HepG2 (cell line): ENCODE data around the gene SRSF1. TPM values are rescaled to one million over a fixed set of nuclear protein-coding genes. Genes with fewer than 3 reads are reported as not detected.
A peak's percentile ranks its signal among the peaks of the same experiment; 100 is the strongest.

ENCODE experiments used
- ARHGAP35 ChIP-seq: sonication (generic); formaldehyde crosslinking; IDR thresholded peaks from 2 replicates; pipeline ENCODE4 v1.9.0; 2022; ENCODE audit warnings: mild to moderate bottlenecking, inconsistent platforms, moderate library complexity, missing genetic modification reagents, borderline replicate concordance
- CENPBD1 ChIP-seq: sonication (generic); formaldehyde crosslinking; IDR thresholded peaks from 2 replicates; pipeline ENCODE4 v1.8.0; 2022; ENCODE audit warnings: missing genetic modification reagents, low read depth, mild to moderate bottlenecking, borderline replicate concordance
- DMTF1 ChIP-seq: sonication (generic); formaldehyde crosslinking; IDR thresholded peaks from 2 replicates; pipeline ENCODE4 v1.4.0; 2020; ENCODE audit warnings: mild to moderate bottlenecking, missing genetic modification reagents
- KLF13 ChIP-seq: sonication (generic); formaldehyde crosslinking; IDR thresholded peaks from 2 replicates; pipeline ENCODE4 v1.4.0; 2020; ENCODE audit warnings: mild to moderate bottlenecking, missing genetic modification reagents
- PRDM10 ChIP-seq: sonication (generic); formaldehyde crosslinking; IDR thresholded peaks from 2 replicates; pipeline ENCODE4 v1.4.0; 2020; ENCODE audit warnings: low read depth, missing genetic modification reagents
- TCF12 ChIP-seq, 2 experiments: fragments of 450-650 bp in 1 of 2; sonication (generic) in 1 of 2; formaldehyde crosslinking in 1 of 2; IDR thresholded peaks; 2 replicates each; pipeline versions ENCODE4 v1.6.1 to v1.8.0; 2017 to 2022; ENCODE audit warnings: antibody characterized with exemption in 1 of 2, mild to moderate bottlenecking in 1 of 2, missing genetic modification reagents in 1 of 2, moderate library complexity in 1 of 2
- ZBTB1 ChIP-seq: sonication (generic); formaldehyde crosslinking; IDR thresholded peaks from 2 replicates; pipeline ENCODE4 v1.4.0; 2020; ENCODE audit warnings: missing genetic modification reagents, borderline replicate concordance
- ZNF432 ChIP-seq: sonication (generic); formaldehyde crosslinking; IDR thresholded peaks from 2 replicates; pipeline ENCODE4 v1.5.0; 2020; ENCODE audit warnings: missing genetic modification reagents, mild to moderate bottlenecking, borderline replicate concordance
- ZNF574 ChIP-seq: sonication (generic); formaldehyde crosslinking; IDR thresholded peaks from 2 replicates; pipeline ENCODE4 v1.4.0; 2020; ENCODE audit warnings: missing genetic modification reagents
- ZNF609 ChIP-seq: sonication (generic); formaldehyde crosslinking; IDR thresholded peaks from 2 replicates; pipeline ENCODE4 v1.4.0; 2020; ENCODE audit warnings: mild to moderate bottlenecking, missing genetic modification reagents, borderline replicate concordance
- ZNF777 ChIP-seq: sonication (generic); formaldehyde crosslinking; IDR thresholded peaks from 2 replicates; pipeline ENCODE4 v1.4.0; 2020; ENCODE audit warnings: missing genetic modification reagents
- ZNF841 ChIP-seq: sonication (generic); formaldehyde crosslinking; IDR thresholded peaks from 2 replicates; pipeline ENCODE4 v1.8.1; 2023; ENCODE audit warnings: missing genetic modification reagents, borderline replicate concordance
- polyA plus RNA-seq, 8 experiments: library from polyadenylated mRNA; depleted of rRNA in 3 of 8; stranded (reverse) in 7 of 8; unstranded in 1 of 8; fragments of >200 nt; fragmentation: Illumina TruSeq in 4 of 8; extraction: Trizol in 4 of 8; gene quantifications; 2 replicates each; pipeline versions ENCODE4 v1.2.1 to v1.2.3, GENCODE V29; 2011 to 2016; ENCODE audit warnings: low read depth in 4 of 8, missing spikeins in 1 of 8, mixed read lengths in 1 of 8; ENCODE audit not compliant: insufficient read depth in 1 of 8
- total RNA-seq, 5 experiments: library from RNA; depleted of rRNA; stranded (reverse); fragments of >200 nt; fragmentation: Illumina TruSeq; extraction: Trizol; gene quantifications; 2 replicates each; pipeline ENCODE4 v1.2.3, GENCODE V29; 2016; ENCODE audit warnings: low read depth in 1 of 5

The SRSF1 gene
- total and polyA plus RNA-seq, 2 of the 13 experiments (the other 11 are each of a cell fraction or from before 2014, with no cell fraction given), result 142 to 445 TPM

GRCh38 chr17:57987581-57988300 is 19.3 kb downstream of the SRSF1 start, which contains the start of gene VEZF1 (continued):
- no peak for TF ChIP-seq ZNF609 (CRISPR knock-in tag)
- TF ChIP-seq ZNF777 (CRISPR knock-in tag), result peak; percentile 57; the same call in 1 of the 2 replicates
- TF ChIP-seq TCF12 (IDR thresholded peaks at IDR 0.05), result no peak
- no peak for TF ChIP-seq TCF12 (CRISPR knock-in tag; IDR thresholded peaks at IDR 0.05)
- TF ChIP-seq PRDM10 (CRISPR knock-in tag), result peak; percentile 89; the same call in 1 of the 2 replicates
- no peak for TF ChIP-seq CENPBD1 (CRISPR knock-in tag)
- peak; percentile 44; the same call in 1 of the 2 replicates for TF ChIP-seq ZNF841 (CRISPR knock-in tag)
- TF ChIP-seq ARHGAP35, result peak; percentile 6; the same call in 1 of the 2 replicates
- TF ChIP-seq ZNF432, result no peak
- TF ChIP-seq KLF13 (CRISPR knock-in tag), result no peak
- TF ChIP-seq ZNF574 (CRISPR knock-in tag), result peak; percentile 66
- no peak for TF ChIP-seq ZBTB1
- TF ChIP-seq DMTF1 (CRISPR knock-in tag), result no peak
